GM18498 (cell line): ENCODE data around the gene TANGO2.

Experiments
- ATAC-seq: cut with Tn5 transposase; IDR thresholded peaks from one replicate; pipeline ENCODE4 v1.9.1; 2021; ENCODE audit warnings: mild to moderate bottlenecking, moderate library complexity; ENCODE audit not compliant: unreplicated experiment

TANGO2 gene

GRCh38 chr22:19982991-19983578, 37.8 kb upstream of the TANGO2 start:
- no peak for ATAC-seq

GRCh38 chr22:19983741-19984140, 37.2 kb upstream of the TANGO2 start:
- no peak for ATAC-seq

GRCh38 chr22:19984201-19984753, 36.6 kb upstream of the TANGO2 start:
- no peak for ATAC-seq

DNA sequence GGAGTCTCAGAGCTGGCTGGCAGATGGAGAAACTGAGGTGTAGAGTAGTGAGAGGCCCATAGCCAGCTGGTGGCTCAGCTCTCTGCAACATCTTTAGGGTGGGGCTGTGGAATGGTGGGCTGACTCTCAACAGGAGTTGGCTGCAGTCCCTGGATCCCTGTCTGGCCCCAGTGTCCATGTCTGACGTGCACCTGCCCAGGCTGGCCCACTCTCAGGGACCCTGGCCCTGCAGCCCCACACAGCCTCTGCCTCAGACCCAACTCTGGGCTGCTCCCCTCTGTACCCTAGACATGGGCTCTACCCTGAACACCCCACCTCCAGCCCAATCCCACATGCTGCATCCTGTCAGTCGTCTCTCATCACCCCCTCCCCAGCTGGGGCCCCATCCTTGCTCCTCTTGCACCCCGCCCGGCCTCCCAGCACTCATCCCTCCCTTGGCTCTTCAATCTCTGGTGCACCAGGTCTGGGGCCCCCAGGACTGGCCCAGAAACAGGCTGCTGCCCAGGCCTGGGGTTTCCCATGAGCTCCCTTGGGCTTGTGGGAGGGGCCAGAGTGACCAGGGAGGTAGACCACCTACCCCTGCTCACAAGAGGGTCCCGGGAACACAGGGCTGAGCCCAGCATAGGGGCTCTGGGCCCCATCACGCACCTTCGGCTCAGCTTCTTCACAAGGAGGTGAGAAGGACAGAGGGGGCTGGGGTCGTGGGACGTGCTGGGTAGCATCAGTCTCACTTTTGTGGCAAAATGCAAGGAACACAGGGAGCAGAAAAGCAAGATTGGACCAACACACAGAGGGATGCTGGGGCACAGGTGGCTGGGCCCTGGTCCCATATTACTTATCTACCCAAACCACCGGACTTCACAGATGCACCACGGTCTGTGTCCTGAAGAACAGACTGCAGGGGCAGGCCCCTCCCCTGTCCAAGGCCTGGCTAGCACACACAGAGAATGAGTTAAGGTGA, 35.8 kb upstream of the TANGO2 start:
- no peak for ATAC-seq

DNA sequence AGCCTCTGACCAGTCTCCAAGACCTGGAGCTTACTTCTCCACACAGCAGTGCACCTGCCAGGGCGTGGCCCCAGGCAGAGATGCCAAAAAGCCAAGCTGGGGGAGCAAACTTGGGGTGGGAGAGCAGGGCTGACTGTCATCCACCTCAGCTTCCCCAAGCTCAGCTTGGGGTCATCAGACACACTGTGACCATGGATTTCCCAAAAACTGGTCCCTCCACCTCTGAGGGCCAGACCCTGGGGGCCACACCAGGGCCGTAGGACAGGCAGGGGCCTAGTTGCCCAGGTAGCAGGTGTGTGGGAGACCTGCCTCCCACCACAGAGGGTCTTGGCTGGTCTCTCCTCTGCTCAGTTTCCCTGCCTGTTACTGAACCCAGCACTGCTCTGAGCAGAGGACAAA, 34.9 kb upstream of the TANGO2 start:
- no peak for ATAC-seq

DNA sequence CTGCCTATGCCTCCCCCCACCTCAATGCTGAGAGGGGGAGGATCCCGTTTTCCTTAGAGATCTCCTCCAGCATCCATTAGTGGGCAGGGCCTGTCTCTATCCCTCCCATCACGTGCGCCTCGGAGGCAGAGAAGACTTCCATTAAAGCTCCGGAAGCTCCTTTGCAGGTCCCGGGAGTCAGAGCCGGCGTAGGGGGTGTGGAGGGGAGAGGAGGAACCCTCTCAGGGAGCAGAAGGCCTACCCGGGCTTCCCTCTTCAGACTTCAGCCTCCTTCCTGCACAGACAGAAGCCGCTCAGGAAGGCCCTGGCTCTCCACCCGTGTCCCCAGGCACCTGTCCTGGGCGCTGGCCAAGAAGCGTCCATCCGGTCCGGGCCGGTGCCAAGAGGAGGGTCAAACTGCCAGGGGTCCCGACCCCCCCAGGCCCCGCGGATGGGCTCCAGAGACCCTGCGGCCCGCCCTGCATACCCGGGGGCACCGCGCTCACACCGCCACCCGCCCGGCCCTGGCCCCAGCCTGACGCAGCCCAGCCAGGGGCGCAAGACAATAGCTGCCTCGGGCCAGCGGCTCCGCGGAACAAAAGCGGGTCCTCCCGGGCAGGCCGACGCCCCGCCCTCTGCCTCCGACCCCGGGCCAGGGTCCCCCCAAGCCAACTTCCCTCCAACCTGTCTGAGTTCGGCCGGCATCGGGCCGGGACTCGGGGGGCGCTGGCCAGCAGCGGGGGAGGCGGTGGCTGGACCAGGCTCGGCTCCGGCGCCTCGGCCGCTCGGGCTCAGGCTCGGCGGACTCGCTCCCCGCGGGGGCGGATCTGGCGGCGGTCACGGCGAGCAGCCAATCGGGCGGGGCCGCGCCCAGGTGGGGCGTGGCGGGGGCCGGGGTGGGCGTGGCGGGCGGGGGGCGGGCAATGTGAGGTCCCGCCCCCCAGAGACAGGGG, 34.2 kb upstream of the TANGO2 start:
- peak; percentile 67 for ATAC-seq

DNA sequence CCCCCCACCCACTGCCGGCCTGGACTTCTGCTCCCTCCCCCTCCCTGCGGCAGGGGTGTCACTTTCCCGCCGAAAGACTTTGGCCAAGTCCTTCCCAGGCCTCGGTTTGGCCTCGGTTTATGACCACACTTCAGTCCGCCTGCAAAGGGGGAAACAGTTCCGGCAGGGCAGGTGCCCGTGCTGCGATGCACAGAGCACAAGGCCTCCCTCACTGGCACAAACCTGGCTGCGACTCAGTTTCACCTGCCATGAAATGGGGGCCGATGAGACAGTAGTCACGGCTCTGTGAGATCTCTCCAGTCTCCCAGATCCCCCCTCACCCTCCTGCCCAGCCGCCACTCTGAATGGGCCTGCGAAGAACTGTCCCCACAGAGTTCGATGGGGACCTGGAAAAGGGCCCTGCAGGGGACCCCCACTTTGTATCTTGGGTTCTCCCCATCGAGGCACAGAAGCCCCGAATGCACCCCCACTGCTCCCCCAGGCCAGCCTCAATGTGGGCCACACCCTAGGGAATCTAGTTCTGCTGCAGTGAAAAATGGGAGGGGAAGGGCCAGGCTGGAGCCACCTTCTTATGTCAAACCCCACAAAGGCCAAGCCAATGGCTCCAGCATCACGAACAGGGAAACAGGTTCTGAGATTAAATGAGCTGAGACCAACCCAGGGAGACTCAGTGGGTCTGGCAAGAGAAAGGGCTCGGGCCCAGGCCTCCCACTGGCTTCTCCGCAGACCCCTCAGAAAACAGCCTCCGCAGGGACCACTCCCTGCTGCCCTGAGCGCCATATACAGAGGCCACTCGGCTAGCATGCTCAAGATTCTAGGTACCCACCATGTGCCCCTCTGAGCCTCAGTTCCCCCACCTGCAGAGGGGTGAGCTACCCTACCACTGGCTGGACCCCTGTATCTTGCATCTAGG, 33.3 kb upstream of the TANGO2 start:
- no peak for ATAC-seq

DNA sequence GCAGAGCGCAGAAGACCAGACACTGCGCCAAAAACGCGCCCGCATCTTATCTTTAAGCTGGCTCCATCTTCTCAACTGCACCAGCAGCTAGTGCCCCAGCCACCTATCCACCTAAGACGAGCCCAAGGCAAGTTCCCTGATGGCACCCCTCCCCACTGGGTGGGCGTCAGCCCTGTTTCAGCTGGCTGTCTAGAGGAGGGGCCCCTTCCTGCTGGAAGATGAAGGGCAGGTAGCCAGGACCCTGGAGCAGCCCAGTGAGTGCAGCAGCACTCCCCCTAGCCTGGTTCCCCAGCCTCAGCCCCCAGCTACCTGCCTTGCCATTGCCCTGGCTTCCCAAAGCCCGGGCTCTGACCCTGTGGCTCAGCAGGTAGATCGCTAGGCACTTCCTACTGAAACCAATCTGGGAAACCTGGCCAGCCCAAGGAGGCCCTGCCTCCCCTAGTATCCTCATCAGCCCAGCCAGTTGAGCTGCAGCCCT, 32.5 kb upstream of the TANGO2 start:
- no peak for ATAC-seq

DNA sequence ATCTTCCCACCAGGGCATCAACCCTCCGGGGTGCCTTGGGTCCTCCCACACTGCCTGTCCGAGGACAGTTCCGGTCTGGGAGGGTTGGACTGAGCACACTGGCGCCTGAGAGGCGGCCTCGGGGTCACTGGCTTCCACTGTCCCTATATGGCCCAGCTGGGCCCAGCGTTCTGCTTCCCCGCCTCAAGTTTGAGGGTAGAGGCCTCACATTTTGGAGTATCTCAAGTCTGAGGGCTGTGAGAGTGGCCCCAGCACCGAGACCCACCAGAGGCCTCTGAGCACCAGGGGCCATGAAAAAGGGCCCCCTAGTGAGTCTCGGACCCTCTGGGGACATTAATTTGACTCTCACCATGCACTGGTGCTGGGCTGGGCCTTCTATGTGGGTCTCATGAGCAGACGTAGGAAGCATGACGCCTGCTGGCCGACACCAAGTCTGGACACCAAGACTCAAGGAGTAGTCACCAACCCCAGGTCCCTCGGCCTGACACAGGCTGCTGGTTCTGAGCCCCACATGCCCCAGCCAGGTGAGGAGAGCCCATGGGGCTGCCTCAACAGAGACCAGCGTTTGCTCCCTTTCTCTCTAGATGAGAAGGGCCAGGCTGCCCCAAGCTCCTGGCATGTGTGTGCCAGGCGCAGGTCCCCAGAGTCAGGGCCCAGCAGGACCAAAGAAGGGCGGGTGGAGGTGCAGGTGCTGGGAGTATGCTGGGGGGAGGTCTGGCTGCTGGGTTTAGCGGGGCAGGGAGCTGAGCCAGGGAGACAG, 31.8 kb upstream of the TANGO2 start:
- ATAC-seq, result no peak

GRCh38 chr22:19989725-19990067, 31.2 kb upstream of the TANGO2 start:
- ATAC-seq, result no peak

- no peak for ATAC-seq
Observed at GRCh38 chr22:19990188-19990587, 30.7 kb upstream of the TANGO2 start.

DNA sequence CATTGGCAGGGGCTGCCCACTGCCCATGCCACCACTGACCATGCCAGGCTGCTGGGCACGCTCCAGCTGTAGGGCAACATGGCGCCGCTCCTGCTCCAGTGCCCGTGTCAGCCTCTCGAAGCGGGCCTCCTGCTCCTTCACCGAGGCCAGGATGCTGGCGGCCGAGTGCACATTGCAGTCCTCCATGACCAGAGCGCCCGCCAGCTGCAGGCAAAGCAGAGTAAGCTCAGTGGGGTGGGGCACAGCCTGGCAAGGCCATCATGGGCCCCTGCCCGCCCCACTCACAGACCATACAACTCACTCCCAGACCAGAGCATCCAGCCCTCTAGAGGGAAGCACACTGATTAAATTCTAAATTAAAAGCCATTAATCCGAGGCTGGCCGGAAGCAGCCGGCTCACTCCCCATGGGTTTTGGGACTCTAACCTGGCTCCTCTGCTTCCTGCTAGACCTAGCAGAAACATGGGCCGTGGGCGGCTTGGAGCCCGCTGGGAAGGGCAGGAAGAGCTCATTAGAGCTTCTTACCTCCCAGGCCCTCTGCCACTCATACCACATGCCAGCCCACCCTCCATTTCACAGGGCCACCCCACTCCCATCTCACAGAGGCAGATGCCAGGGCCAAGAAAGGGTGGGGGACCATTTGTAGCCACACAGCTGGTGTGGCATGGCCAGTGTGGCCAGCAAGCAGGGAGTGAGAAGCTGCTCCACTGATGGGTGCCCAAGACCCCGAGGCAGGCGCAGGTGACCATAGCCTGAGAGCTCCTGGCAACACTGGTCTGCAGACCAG, 30.1 kb upstream of the TANGO2 start:
- ATAC-seq, result no peak

GRCh38 chr22:19991395-19991644, 29.6 kb upstream of the TANGO2 start:
- no peak for ATAC-seq

DNA sequence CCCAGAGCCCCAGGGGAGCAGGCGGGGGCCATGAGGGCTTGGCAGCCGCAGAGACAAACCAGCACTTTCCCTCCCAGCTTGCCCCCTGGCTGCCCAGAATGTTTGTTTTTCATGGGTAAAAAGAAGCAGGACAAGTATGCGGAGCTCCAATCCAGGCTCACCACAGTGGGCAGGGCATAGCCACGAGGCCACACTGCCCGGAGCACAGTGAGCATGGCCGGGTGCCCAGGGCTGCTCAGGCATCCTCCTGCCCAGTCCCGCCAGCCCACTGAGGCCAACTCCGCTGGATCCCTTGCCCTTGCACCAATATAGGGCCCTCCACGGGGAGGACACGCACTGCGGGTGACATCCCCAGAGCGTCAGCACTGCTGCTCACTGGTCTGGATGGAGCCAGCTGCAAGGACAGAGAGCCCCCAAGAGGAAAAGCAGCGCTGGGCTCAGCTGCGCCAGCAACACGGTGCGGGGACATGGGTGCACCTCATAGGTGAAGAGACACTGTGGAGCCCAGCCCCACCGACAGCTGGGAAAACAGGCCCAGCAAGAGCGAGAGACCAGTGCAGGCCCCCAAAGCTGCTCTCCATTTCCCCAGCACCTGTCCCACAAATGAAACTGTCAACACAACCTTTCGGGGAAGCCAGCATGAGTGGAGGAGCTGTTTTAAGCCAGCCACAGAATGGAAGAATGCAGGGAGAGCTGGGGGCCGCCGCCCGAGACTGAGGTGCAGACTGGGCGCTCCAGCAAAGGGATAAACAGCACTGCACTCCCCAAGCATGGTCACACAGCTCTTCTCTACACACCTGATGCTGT, 29.1 kb upstream of the TANGO2 start:
- ATAC-seq, result no peak

DNA sequence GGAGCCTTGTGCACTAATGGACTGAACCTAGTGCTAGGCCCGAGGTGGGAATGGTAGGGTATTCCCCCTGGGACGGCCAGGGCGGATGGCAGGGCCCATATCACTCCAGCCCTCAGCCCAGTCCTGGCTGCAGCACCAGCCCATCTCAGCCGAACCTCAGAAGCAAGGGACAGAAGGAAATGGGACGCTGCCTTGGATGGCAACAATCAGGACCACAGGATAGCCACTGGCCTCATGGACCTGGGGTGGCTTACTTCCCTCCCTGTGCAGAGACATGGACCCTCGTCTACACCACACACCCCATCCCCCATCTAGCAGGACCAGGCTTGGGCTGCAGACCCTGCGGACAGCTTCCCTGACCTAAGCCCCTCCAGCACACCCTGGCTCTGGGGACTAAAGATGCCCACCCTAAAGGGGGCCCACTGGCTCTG, 28.4 kb upstream of the TANGO2 start:
- no peak for ATAC-seq

DNA sequence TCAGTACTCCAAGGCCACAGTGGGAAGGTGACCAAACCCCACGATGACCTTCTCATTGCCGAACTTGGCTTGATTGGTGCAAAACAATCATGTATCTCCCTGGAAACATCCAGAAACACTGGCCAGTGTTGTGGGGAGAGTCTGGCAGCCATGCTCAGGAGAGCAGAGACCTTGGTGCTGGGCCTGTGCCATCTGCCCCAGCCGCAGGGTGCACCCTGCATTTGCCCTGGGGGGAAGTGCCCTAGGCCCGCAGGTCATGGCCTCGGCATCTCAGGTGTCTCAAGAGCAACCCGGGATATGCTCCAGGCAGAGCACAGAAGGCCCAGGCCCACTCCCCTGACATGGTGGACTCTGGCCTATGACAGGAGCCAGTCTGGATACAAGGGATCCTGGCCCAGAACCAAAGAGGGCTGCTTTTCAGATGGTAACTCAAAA, 28.0 kb upstream of the TANGO2 start:
- ATAC-seq, result no peak

DNA sequence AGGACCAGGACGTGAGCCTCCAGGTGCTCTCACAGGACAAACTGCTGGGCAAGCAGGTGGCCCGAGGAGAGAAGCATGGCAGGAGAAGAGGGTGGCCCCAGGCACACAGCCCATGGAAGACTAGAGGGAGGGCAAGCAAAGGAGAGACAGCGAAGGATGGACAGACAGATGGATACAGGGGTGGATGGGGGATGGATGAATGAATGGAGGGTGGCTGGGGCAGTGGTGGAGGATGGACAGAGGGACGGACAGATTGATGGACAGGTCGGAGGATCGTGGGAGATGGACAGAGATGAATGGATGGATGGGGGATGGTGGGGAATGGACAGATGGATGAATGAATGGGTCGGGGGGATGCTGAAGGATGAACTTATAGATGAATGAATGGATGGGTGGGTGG, 27.0 kb upstream of the TANGO2 start:
- no peak for ATAC-seq
